Kidney capillary endothelial cell (primary cell): ENCODE data around the gene TRAPPC11.
"Not testable (repeated sequence)": the region's sequence is repeated elsewhere in the genome, so short reads cannot be mapped to it uniquely, and the experiment has no call there.

ENCODE experiments used
- DNase-seq: peaks from one replicate; pipeline ENCODE4 v3.0.0-alpha.2; 2018; ENCODE audit warnings: low spot score

TRAPPC11 gene

GRCh38 chr4:183721207-183722081, 62.4 kb downstream of the TRAPPC11 start:
- DNase-seq, result peak; percentile 47

GRCh38 chr4:183722731-183723560, 63.9 kb downstream of the TRAPPC11 start:
- DNase-seq, result peak; percentile 18

DNA sequence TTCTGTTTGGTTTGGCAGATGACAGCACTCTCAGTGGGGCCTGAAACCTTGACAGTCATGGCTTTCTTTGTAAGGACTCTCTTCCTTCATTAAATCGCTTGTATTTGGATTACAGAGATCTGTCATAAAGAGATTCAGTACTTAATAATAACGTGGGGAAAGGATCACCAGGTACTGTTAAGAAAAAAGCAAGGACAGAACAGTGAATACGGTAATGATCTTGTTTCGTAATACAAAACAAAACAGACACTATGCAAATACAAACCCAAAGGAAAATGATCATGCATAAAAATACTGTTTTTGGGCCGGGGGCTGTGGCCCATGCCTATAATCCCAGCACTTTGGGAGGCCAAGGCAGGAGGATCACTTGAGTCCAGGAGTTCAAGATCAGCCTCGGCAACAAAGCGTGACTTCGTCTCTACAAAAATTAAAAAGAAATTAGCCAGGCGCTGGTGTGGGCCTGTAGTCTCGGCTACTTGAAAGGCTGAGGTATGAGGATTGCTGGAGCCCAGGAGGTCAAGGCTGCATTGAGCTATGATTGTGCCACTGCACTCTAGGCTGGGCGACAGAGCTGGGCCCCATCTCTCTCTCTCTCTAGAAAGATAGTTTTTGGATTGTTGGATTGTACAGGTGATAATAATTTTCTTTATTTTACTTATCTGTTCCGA, 64.6 kb downstream of the TRAPPC11 start:
- no peak for DNase-seq

- DNase-seq, result not testable (repeated sequence)
Observed at GRCh38 chr4:183725585-183725984, 66.5 kb downstream of the TRAPPC11 start.

DNA sequence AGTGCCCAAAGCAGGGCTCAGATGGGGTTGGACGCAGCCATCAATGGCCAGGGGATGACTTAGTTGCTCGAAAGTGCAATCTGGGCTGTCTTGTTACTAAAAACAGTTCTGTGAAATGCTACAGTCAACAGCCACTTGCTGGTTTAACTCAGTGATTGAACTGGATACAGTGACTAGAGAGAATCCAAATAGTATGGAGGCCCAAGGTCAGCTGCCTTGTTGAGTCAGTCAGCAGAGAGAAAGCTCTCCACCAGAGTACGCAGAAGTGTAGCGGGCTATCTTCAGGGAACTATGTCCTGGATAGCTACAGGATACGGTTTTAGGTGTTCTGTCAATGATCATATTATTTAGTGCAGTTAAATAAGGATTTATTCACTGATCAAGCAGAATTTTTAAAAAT, 68.4 kb downstream of the TRAPPC11 start:
- DNase-seq, result no peak

DNA sequence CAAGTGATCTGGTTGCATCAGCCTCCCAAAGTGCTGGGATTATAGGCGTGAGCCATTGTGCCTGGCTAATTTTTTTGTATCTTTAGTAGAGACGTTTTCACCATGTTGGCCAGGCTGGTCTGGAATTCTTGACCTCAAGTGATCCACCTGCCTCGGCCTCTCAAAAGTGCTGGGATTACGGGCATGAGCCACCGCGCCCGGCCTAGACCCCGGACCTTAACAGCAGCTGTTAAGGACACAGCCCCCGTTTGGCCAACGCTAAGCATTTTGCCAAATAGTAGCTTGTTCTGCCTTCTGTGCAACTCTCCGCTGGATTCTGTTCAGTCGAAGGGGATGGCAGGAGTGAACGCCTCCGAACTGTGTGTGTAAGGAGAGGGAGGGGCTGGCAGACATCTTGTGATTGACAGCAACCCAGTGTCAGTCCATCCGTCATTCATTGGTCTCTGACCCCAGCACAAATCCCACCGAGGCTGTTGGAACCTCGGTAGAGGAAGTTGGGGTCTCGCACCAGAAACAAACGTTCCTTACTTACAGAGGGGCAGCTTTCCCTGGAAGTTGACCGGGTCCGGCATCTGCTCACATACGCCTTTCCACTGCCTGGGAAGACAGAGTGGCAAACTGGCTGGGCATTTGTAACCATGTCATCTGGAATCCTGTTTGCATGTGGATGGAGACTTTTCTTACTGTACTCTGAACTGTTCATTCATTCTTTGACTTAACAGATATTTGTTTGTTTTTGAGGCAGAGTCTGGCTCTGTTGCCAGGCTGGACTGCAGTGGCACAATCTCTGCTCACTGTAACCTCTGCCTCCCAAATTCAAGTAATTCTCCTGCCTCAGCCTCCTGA, 69.4 kb downstream of the TRAPPC11 start:
- DNase-seq, result no peak

DNA sequence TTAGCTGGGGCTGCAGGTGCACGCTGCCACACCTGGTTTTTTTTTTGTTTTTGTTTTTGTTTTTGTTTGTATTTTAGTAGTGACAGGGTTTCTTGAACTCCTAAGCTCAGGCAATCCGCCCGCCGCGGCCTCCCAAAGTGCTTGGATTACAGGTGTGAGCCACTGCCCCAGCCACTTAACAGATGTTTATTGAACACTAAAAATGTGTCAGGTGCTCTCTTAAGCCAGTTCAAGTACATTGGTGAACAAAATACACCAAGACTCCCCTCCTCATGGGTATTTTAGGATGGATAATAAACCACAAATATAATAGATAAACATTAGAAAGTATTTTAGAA, 69.9 kb downstream of the TRAPPC11 start:
- no peak for DNase-seq

- DNase-seq, result no peak
Observed at GRCh38 chr4:183729430-183730328, 70.6 kb downstream of the TRAPPC11 start.

DNA sequence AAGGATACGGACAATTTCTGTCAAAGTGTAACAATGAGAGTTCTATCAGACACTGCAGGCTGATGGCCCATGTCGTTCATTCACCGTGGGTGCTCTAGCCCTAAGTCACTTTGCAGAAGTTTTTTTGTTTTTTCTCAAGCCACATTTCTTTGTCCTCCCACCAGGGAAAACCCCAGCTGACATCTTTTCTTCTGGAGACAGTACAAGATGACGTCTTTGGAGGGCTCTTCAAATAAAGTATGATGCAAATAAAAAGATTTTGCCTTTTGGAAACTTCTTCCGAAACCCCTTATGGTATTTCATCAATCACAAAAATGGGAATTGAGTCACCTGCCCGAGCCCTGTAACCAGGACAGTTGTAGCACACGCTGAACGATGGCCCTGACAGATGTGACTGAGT, 73.2 kb downstream of the TRAPPC11 start:
- no peak for DNase-seq

- DNase-seq, result no peak
Observed at GRCh38 chr4:183733181-183733580, 74.1 kb downstream of the TRAPPC11 start.

- DNase-seq, result peak; percentile 71
Observed at GRCh38 chr4:183738081-183738673, 79.1 kb downstream of the TRAPPC11 start.

- no peak for DNase-seq
Observed at GRCh38 chr4:183738961-183739360, 79.9 kb downstream of the TRAPPC11 start.

DNA sequence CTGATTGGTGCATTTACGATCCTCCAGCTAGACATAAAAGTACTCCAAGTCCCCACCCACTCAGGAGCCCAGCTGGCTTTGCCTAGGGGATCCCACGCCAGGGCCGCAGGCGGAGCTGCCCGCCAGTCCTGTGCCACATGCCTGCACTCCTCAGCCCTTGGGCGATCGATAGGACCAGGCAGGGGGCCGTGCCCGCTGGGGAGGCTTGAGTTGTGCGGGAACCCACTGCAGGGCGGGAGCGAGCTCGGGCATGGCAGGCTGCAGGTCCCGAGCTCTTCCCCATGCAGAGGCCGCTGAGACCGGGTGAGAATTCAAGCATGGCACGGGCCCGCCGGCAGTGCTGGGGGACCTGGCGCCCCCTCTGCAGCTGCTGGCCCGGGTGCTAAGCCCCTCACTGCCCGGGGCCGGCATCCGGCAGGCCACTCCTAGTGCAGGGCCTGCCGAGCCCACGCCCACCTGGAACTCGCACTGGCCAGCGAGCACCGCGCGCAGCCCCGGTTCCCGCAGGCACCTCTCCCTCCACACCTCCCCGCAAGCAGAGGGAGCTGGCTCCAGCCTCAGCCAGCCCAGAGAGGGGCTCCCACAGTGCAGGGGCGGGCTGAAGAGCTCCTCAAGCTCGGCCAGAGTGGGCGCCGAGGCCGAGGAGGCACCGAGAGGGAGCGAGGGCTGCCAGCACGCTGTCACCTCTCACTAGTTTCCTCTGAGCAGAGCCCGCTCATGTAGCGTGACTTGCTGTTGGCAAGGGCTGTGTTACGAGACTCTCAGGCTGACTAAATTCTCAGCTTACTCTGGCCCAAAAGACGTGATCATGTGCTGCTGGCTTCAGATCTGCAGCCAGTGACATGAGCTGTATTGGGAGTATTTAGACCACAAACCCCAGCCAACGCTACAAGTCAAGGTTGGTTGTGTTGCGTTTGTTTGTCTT, 87.5 kb downstream of the TRAPPC11 start:
- no peak for DNase-seq

DNA sequence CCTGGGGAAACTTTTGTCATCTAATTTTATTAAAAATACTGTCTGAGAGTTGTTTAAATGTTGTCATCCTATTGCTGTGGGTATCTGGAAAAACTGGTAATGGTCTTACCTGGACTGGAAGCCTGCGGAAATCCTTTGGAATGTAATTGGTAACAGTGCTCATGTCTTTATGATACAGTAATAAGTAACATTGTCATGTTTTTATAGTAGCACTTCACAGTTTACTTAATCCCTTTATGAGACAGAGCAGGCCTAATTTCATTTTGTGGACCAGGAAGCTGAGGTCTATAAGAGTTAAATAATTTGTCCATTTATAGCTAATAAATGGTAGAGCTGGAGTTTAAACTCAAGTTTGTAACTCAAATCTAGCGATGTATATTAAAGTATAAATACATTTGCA, 88.3 kb downstream of the TRAPPC11 start:
- no peak for DNase-seq

- DNase-seq, result no peak
Observed at GRCh38 chr4:183747931-183748670, 89.0 kb downstream of the TRAPPC11 start.

- DNase-seq, result no peak
Observed at GRCh38 chr4:183751106-183751505, 92.0 kb downstream of the TRAPPC11 start.

GRCh38 chr4:183755596-183755995, 96.5 kb downstream of the TRAPPC11 start:
- no peak for DNase-seq

DNA sequence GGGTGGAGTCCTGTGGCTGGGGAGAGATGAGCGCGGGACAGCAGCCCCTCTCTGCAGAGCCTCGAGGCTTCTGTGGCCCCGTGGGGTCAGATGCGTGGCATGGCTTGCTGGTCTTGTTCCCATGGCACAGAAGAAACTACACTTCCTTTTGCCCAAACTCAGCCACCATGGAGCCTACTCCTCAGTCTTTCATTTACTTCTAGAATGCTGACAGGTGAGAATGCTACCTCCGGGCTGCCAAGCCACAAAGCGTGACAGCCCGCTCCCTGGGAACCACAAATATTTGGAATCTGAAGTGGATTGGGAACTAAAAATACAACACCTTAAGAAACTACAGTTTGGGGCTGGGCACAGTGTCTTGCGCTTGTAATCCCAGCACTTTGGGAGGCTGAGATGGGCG, 98.0 kb downstream of the TRAPPC11 start:
- no peak for DNase-seq
